H1 (cell line): ENCODE data around the gene CCP110. TPM values are rescaled to one million over a fixed set of nuclear protein-coding genes. Genes with fewer than 3 reads are reported as not detected.

Experiments used
- CTCF ChIA-PET: fragments of 300-600 bp; sonication (Branson Sonifier 250); formaldehyde crosslinking; loops from one replicate; lab custom pipeline; 2021; ENCODE audit not compliant: partially characterized antibody; lab: Charles Lee
- POLR2A ChIA-PET: fragments of 300-600 bp; sonication (Branson Sonifier 250); formaldehyde crosslinking; loops from one replicate; lab custom pipeline; 2021; ENCODE audit warnings: inconsistent platforms; ENCODE audit not compliant: partially characterized antibody; lab: Charles Lee
- DNase-seq, 2 experiments: peaks; one replicate each; pipeline versions ENCODE4 v3.0.0 to v3.0.0-alpha.2; 2010 to 2022; ENCODE audit warnings: low spot score in 2 of 2, low read depth in 1 of 2, mixed read lengths in 1 of 2
- FAIRE-seq: peaks from 2 replicates; lab custom pipeline; 2011; peaks lifted over from hg19 to GRCh38; lab: Jason Lieb, UNC
- H2AFZ ChIP-seq: 2 replicates; pipeline ENCODE4 v1.8.1; 2012; ENCODE audit warnings: low read length, inconsistent platforms
- H2AK5ac ChIP-seq: 2 replicates; pipeline ENCODE4 v1.6.1; 2013; ENCODE audit warnings: low read depth, low read length
- H2BK120ac ChIP-seq: replicated peaks from 2 replicates; pipeline ENCODE3; 2013; ENCODE audit warnings: low read depth, low read length, inconsistent platforms
- H2BK12ac ChIP-seq: 2 replicates; pipeline ENCODE4 v1.6.1; 2013; ENCODE audit warnings: low read depth, low read length
- H2BK15ac ChIP-seq: 2 replicates; pipeline ENCODE4 v1.6.1; 2013; ENCODE audit warnings: low read length
- H2BK20ac ChIP-seq: 2 replicates; pipeline ENCODE4 v1.6.1; 2013; ENCODE audit warnings: low read length
- H2BK5ac ChIP-seq: 2 replicates; pipeline ENCODE4 v1.6.1; 2013; ENCODE audit warnings: low read depth, low read length
- H3K14ac ChIP-seq: 2 replicates; pipeline ENCODE4 v1.6.1; 2013; ENCODE audit warnings: inconsistent platforms; ENCODE audit not compliant: insufficient read length
- H3K18ac ChIP-seq: 2 replicates; pipeline ENCODE4 v1.6.1; 2013; ENCODE audit warnings: low read length; ENCODE audit errors: extremely low read depth
- H3K23ac ChIP-seq: 2 replicates; pipeline ENCODE4 v1.6.1; 2013; ENCODE audit warnings: inconsistent platforms; ENCODE audit not compliant: insufficient read length
- H3K23me2 ChIP-seq: 2 replicates; pipeline ENCODE4 v1.6.1; 2013; ENCODE audit warnings: low read depth, low read length
- H3K27ac ChIP-seq: 2 replicates; pipeline ENCODE4 v1.6.1; 2011; ENCODE audit warnings: low read depth, low read length, inconsistent platforms
- H3K27me3 ChIP-seq, 4 experiments: replicated peaks in 1 of 4; 1 replicate in 1 of 4; 2 replicates in 3 of 4; pipeline versions ENCODE4 v1.6.1 to v1.8.1; 2011 to 2013; ENCODE audit warnings: low read length in 3 of 4, mild to moderate bottlenecking in 3 of 4, inconsistent platforms in 2 of 4, mixed read lengths in 2 of 4, moderate library complexity in 1 of 4; ENCODE audit not compliant: control insufficient read depth in 3 of 4, insufficient read depth in 3 of 4; ENCODE audit errors: extremely low read depth in 1 of 4
- H3K36me3 ChIP-seq, 4 experiments: 2 replicates each; pipeline versions ENCODE4 v1.6.1 to v1.8.1; 2011 to 2013; ENCODE audit warnings: mild to moderate bottlenecking in 4 of 4, low read length in 3 of 4, moderate library complexity in 2 of 4, control low read depth in 1 of 4, inconsistent platforms in 1 of 4; ENCODE audit not compliant: insufficient read depth in 4 of 4, control insufficient read depth in 2 of 4
- H3K4ac ChIP-seq: replicated peaks from 2 replicates; pipeline ENCODE3; 2013; ENCODE audit warnings: low read length, low read depth, mixed read lengths, inconsistent platforms; ENCODE audit not compliant: insufficient read length
- H3K4me1 ChIP-seq, 4 experiments: replicated peaks in 1 of 4; 1 replicate in 1 of 4; 2 replicates in 3 of 4; pipeline versions ENCODE4 v1.6.1 to v1.8.1; 2011 to 2013; ENCODE audit warnings: low read length in 3 of 4, inconsistent platforms in 2 of 4, mixed read lengths in 1 of 4; ENCODE audit not compliant: insufficient read depth in 4 of 4, control insufficient read depth in 3 of 4
- H3K4me2 ChIP-seq, 2 experiments: 2 replicates each; pipeline versions ENCODE4 v1.6.1 to v1.8.1; 2011 to 2013; ENCODE audit warnings: low read depth in 2 of 2, low read length in 2 of 2, control low read depth in 1 of 2, inconsistent platforms in 1 of 2, mild to moderate bottlenecking in 1 of 2; ENCODE audit not compliant: insufficient read depth in 1 of 2
- H3K4me3 ChIP-seq, 4 experiments: fragments of 200-600, 300-600 bp in 1 of 4; sonication (generic), shearing (Covaris generic), sonication (Bioruptor Twin) in 1 of 4; 2 replicates each; pipeline versions ENCODE4 v1.5.1 to v1.8.1; 2011 to 2016; ENCODE audit warnings: low read length in 4 of 4, low read depth in 3 of 4, control low read depth in 2 of 4, inconsistent platforms in 2 of 4, mild to moderate bottlenecking in 2 of 4, mixed read lengths in 1 of 4, moderate library complexity in 1 of 4; ENCODE audit not compliant: insufficient read depth in 2 of 4; ENCODE audit errors: extremely low read depth in 1 of 4
- H3K56ac ChIP-seq: replicated peaks from 2 replicates; pipeline ENCODE3; 2013; ENCODE audit warnings: low read depth, mild to moderate bottlenecking, mixed read lengths, low read length, inconsistent platforms; ENCODE audit not compliant: insufficient read length
- H3K79me1 ChIP-seq: 2 replicates; pipeline ENCODE4 v1.6.1; 2013; ENCODE audit warnings: low read depth, low read length, control low read depth
- H3K79me2 ChIP-seq, 2 experiments: 2 replicates each; pipeline versions ENCODE4 v1.6.1 to v1.8.1; 2012 to 2013; ENCODE audit warnings: low read length in 2 of 2, mild to moderate bottlenecking in 2 of 2, inconsistent platforms in 1 of 2; ENCODE audit not compliant: insufficient read depth in 2 of 2, control insufficient read depth in 1 of 2
- H3K9ac ChIP-seq, 4 experiments: replicated peaks in 1 of 4; 1 replicate in 1 of 4; 2 replicates in 3 of 4; pipeline versions ENCODE4 v1.6.1 to v1.8.1; 2011 to 2013; ENCODE audit warnings: low read depth in 3 of 4, low read length in 3 of 4, control low read depth in 2 of 4, mild to moderate bottlenecking in 2 of 4, moderate library complexity in 2 of 4, inconsistent platforms in 1 of 4; ENCODE audit errors: extremely low read depth in 1 of 4
- H3K9me3 ChIP-seq, 2 experiments: 2 replicates each; pipeline versions ENCODE4 v1.6.1 to v1.8.1; 2012 to 2013; ENCODE audit warnings: mild to moderate bottlenecking in 2 of 2, moderate library complexity in 2 of 2, control low read depth in 1 of 2, inconsistent platforms in 1 of 2, low read depth in 1 of 2, low read length in 1 of 2, mixed read lengths in 1 of 2; ENCODE audit not compliant: insufficient read depth in 2 of 2
- H4K20me1 ChIP-seq, 2 experiments: replicated peaks in 1 of 2; 2 replicates each; pipeline versions ENCODE3 to v1.8.1; 2011 to 2013; ENCODE audit warnings: inconsistent platforms in 2 of 2, low read length in 2 of 2, mild to moderate bottlenecking in 1 of 2; ENCODE audit not compliant: insufficient read depth in 2 of 2, control insufficient read depth in 1 of 2
- H4K5ac ChIP-seq: 2 replicates; pipeline ENCODE4 v1.6.1; 2013; ENCODE audit warnings: low read length, low read depth, mixed read lengths, inconsistent platforms; ENCODE audit not compliant: insufficient read length
- H4K8ac ChIP-seq: 2 replicates; pipeline ENCODE4 v1.8.0; 2013; ENCODE audit warnings: mild to moderate bottlenecking, moderate library complexity, low read length, inconsistent platforms; ENCODE audit not compliant: insufficient read depth; ENCODE audit errors: extremely low read depth
- H4K91ac ChIP-seq: replicated peaks from 2 replicates; pipeline ENCODE3; 2013; ENCODE audit warnings: low read length, mixed read lengths, inconsistent platforms; ENCODE audit not compliant: insufficient read length
- CBX5 ChIP-seq: fragments of 300-800, 300-1000 bp; sonication (generic); IDR thresholded peaks from 2 replicates; pipeline ENCODE4 v1.7.1; 2016; ENCODE audit warnings: antibody characterized with exemption, low read length, low read depth
- EZH2 ChIP-seq: fragments of 200-600 bp; sonication (generic); IDR thresholded peaks from 2 replicates; pipeline ENCODE4 v1.7.1; 2012; ENCODE audit warnings: low read depth, mild to moderate bottlenecking, moderate library complexity, low read length, inconsistent platforms; ENCODE audit not compliant: severe bottlenecking
- RFX5 ChIP-seq: IDR thresholded peaks from 2 replicates; pipeline ENCODE4 v1.6.1; 2011; ENCODE audit warnings: low read depth, low read length, improper control_type of control experiment, borderline replicate concordance
- RNF2 ChIP-seq: fragments of 200-900, 300-1000 bp; sonication (generic); IDR thresholded peaks from 2 replicates; pipeline ENCODE4 v1.7.1; 2016; ENCODE audit warnings: borderline replicate concordance, low read depth, mild to moderate bottlenecking, antibody characterized with exemption, low read length; ENCODE audit not compliant: poor library complexity, severe bottlenecking; ENCODE audit errors: missing control alignments
- SP4 ChIP-seq: IDR thresholded peaks from 2 replicates; pipeline ENCODE4 v1.6.1; 2012; ENCODE audit warnings: low read length, inconsistent platforms
- TEAD4 ChIP-seq: IDR thresholded peaks from 2 replicates; pipeline ENCODE4 v1.6.1; 2012; ENCODE audit warnings: low read depth, low read length, inconsistent platforms, mixed read lengths
- WGBS, 2 experiments: shearing (Covaris generic) in 1 of 2; methylation state at CpG; one replicate each; pipeline versions ENCODE4 v1.1.6 to v1.1.7; 2013 to 2015; ENCODE audit warnings: low lambda C conversion rate in 2 of 2, mixed read lengths in 2 of 2, inconsistent platforms in 1 of 2, low coverage in 1 of 2, missing lambda C conversion rate in 1 of 2; ENCODE audit not compliant: insufficient replicate concordance in 2 of 2, insufficient coverage in 1 of 2, insufficient read length in 1 of 2; ENCODE audit errors: extremely low coverage in 1 of 2, missing lambda C conversion rate in 1 of 2; 5-methylcytosine and 5-hydroxymethylcytosine counted together
- polyA plus RNA-seq, 7 experiments: library from polyadenylated mRNA; depleted of rRNA in 3 of 7; stranded (reverse) in 5 of 7; unstranded in 2 of 7; fragments of >200 nt in 5 of 7; fragments of 200-250 nt in 2 of 7; gene quantifications; 1 replicate in 5 of 7; 2 replicates in 1 of 7; 4 replicates in 1 of 7; pipeline versions ENCODE4 v1.2.1 to v1.2.3, GENCODE V29; 2011 to 2013; ENCODE audit warnings: missing spikeins in 2 of 7, mixed read lengths in 2 of 7
- total RNA-seq: library from RNA; stranded (reverse); fragmentation: NEBNext Ultra II Directional; extraction: Animal tissue kit (Norgen Biotek cat#: 25700); gene quantifications from 2 replicates; pipeline ENCODE4 v1.2.1, GENCODE V29; 2021

Gene CCP110
- total and polyA plus RNA-seq, 2 of the 8 experiments (the other 6 are each of a cell fraction or from before 2014, with no cell fraction given), result 3.2 to 19.8 TPM

GRCh38 chr16:19560078-19560477 lies 36.3 kb downstream of the CCP110 start:
- Histone ChIP-seq H4K8ac (no peak overlapping the region), H2BK120ac (no peak overlapping the region), H3K27me3 (no peaks in the 10 kb centered on the region), H3K4ac (no peak overlapping the region), H2BK12ac (no peak overlapping the region), H3K4me2 (no peak overlapping the region), H3K79me2 (peaks cover 0 to 10% of the 10 kb centered on the region in 2 experiments; a peak in 1 of 4 replicates), H3K14ac (no peak overlapping the region), H3K27ac (no peak overlapping the region)
- WGBS, 2 experiments, result 93% methylated on average over 4 of the region's 4 CpGs; no CpG with 5 or more reads in 1 of the 2 experiments
- TF ChIP-seq CBX5, result no peak
- no peak for TF ChIP-seq TEAD4
- TF ChIP-seq RNF2, result no peak
- no peak for TF ChIP-seq EZH2
- TF ChIP-seq SP4, result no peak
- no peak for TF ChIP-seq RFX5
- TF ChIP-seq, all 59 proteins: peak for 0
- Histone ChIP-seq H4K91ac (no peak overlapping the region), H3K9ac (no peak overlapping the region), H3K23me2 (no peaks in the 10 kb centered on the region), H4K20me1 (no peaks in the 10 kb centered on the region), H3K56ac (no peak overlapping the region), H2AFZ (no peak overlapping the region), H4K5ac (no peak overlapping the region), H3K79me1 (no peaks in the 10 kb centered on the region), H3K23ac (no peak overlapping the region), H2BK5ac (no peak overlapping the region), H3K9me3 (0 out of 4 replicates have a peak, but pooled peaks cover 0 to 3% of the 10 kb centered on the region in 2 experiments), H2AK5ac (no peak overlapping the region), H2BK15ac (no peak overlapping the region), H3K4me1 (peaks cover 0 to 4% (median 3%) of the 10 kb centered on the region in 4 experiments; a peak in 3 of 7 replicates), H2BK20ac (no peak overlapping the region), H3K4me3 (no peak overlapping the region), H3K18ac (no peak overlapping the region), H3K36me3 (peaks cover 0 to 4% (median 0%) of the 10 kb centered on the region in 4 experiments; a peak in 2 of 8 replicates)
- POLR2A ChIA-PET, result no interaction called here
- no peak for DNase-seq
- CTCF ChIA-PET, result interaction anchor here (0.7 to 3.7 kb wide), 6 partner anchors 25 to 329 kb away, joined by 3 to 10 read pairs (median 3); partner anchors contain the start of gene CCP110
- FAIRE-seq, result no peak
